GM21515 (cell line): ENCODE data around the gene PTCH2.

Experiments
- ATAC-seq: cut with Tn5 transposase; IDR thresholded peaks from one replicate; pipeline ENCODE4 v1.9.1; 2021; ENCODE audit not compliant: unreplicated experiment

PTCH2 gene, protein sequence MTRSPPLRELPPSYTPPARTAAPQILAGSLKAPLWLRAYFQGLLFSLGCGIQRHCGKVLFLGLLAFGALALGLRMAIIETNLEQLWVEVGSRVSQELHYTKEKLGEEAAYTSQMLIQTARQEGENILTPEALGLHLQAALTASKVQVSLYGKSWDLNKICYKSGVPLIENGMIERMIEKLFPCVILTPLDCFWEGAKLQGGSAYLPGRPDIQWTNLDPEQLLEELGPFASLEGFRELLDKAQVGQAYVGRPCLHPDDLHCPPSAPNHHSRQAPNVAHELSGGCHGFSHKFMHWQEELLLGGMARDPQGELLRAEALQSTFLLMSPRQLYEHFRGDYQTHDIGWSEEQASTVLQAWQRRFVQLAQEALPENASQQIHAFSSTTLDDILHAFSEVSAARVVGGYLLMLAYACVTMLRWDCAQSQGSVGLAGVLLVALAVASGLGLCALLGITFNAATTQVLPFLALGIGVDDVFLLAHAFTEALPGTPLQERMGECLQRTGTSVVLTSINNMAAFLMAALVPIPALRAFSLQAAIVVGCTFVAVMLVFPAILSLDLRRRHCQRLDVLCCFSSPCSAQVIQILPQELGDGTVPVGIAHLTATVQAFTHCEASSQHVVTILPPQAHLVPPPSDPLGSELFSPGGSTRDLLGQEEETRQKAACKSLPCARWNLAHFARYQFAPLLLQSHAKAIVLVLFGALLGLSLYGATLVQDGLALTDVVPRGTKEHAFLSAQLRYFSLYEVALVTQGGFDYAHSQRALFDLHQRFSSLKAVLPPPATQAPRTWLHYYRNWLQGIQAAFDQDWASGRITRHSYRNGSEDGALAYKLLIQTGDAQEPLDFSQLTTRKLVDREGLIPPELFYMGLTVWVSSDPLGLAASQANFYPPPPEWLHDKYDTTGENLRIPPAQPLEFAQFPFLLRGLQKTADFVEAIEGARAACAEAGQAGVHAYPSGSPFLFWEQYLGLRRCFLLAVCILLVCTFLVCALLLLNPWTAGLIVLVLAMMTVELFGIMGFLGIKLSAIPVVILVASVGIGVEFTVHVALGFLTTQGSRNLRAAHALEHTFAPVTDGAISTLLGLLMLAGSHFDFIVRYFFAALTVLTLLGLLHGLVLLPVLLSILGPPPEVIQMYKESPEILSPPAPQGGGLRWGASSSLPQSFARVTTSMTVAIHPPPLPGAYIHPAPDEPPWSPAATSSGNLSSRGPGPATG

GRCh38 chr1:44842862-44843655 lies at the start of gene PTCH2:
TSS of gene PTCH2 (minus strand) at chr1:44843253. CDS start at chr1:44842932, 321 bp downstream.
- ATAC-seq = no peak

DNA sequence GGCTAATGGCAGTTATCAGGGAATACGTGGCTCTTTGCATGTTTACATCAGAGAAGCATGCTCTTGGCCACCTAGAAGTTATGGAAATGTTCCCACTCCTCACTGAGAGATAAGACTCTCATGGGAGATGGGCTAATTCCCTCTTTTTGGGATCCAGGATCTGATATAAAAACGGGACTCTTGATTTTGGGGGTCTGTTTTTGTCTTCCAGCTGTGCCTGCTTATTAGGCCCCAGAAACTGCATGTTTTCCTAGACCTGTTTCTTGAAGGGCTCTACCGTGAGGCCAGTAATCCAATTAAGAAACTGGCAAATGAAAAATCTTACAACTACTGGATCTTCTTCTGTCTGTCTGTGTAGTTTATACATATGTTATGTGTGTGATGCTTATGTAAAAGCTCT lies 47.0 kb upstream of the PTCH2 start:
- ATAC-seq = no peak

GRCh38 chr1:44885406-44885805 lies 42.4 kb upstream of the PTCH2 start:
- no peak for ATAC-seq

DNA sequence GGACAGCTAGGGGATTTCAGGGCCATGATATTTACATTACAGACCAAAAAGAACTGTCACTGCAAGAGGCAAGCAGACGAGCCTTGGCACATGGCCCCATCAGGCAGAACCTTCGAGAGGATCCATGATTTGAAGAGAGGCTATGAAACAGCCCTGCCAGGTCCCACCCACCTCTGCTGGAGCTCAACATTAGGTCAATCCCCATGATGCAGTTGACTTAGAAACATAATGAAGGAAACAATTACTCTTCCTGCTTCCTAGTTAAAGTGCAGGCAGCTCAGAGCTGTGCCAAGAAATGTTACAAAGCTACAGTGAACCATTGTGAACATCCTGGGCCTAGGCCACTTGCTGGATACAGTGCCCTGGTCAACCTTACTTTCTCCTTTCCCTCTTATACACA lies 41.7 kb upstream of the PTCH2 start:
- no peak for ATAC-seq

DNA sequence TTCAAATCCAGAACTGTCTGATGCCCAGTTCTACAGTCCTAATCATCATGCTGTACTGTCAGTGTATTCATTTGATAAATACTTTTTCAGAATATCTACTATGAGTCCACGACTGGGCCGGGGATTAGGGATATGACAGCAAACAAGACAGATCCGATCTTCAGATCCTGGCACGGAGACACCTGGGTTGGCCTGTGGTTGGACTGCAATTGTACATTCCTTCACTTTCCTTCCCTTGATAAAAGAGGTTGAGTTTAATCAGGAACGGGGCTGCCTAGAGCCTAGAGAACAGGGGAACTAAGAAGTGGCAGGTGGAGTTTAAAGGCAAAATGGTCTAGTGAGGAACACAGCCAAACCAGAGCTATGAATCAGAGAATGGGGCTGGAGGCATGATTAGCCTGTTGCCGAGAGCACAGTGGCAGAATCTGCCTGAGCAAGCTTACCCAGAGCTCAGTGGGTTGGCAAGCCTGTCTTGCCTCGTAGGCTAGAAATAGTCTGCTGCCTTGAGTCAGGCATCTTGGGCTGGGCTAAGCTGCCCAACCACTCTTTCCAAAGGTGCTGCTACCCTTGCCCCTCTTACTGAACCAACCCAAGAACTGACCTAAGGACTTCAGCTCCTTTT lies 38.1 kb upstream of the PTCH2 start:
- no peak for ATAC-seq

GRCh38 chr1:44874155-44874554 lies 31.1 kb upstream of the PTCH2 start:
- ATAC-seq = no peak

DNA sequence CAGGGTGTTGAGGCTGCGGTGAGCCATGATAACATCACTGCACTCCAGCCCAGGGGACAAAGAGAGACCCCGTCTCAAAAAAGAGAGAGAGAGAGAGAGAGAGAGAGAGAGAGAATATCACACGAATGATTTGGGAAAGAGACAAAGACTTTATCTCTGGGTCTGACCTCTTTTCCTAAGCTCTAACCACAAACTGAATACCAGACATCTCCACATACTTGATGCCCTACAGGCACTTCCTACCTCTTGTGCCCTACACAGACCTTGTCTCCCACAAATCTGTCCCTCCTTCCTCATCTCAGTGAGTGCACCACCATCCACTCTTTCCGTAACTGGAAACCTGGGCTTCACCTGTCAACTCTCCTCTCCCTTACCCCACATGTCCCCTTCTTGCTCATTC lies 27.0 kb upstream of the PTCH2 start:
- no peak for ATAC-seq

- ATAC-seq = no peak
Measured at GRCh38 chr1:44867801-44868200, 24.7 kb upstream of the PTCH2 start.

- no peak for ATAC-seq
Measured at GRCh38 chr1:44862829-44863401, 19.9 kb upstream of the PTCH2 start.

GRCh38 chr1:44860891-44861425 lies 17.9 kb upstream of the PTCH2 start:
- ATAC-seq = no peak

- no peak for ATAC-seq
Measured at GRCh38 chr1:44860331-44860730, 17.3 kb upstream of the PTCH2 start.

DNA sequence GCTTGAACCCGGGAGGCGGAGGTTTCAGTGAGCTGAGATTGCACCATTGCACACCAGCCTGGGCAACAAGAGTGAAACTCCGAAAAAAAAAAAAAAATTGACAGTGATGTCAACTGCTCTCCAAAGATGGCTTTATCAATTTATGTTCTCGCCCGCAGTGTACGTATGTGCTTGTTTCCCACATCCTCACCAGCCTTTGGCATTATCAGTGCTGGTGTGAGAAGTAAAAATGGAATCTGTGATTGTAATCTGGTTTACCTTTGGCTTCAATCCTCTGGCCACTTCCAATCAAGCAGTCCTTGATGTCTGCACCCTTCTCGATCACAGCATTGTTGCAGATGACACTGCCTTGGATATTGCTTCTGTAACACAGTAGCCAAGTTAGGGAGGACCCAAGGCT lies 14.4 kb upstream of the PTCH2 start:
- no peak for ATAC-seq

DNA sequence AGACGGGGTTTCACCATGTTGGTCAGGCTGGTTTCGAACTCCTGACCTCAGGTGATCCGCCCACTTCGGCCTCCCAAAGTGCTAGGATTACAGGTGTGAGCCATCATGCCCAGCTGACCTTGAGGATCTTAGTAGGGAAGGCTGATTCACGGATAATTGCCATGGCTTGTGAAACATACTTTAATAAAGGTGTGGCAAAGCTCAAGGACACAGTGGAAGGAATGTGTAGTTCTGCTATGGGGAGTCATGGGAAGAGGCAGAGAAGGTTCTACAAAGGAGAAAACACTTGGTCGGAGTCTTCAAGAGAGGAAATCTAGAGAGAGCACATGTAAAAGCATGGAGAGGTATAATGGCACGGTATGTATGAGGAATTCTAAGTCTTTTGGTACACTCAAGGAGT lies 12.7 kb upstream of the PTCH2 start:
- no peak for ATAC-seq

GRCh38 chr1:44854970-44855369 lies 11.9 kb upstream of the PTCH2 start:
- ATAC-seq = no peak

GRCh38 chr1:44853201-44853600 lies 10.1 kb upstream of the PTCH2 start:
- no peak for ATAC-seq

GRCh38 chr1:44851308-44851707 lies 8.3 kb upstream of the PTCH2 start:
- no peak for ATAC-seq

- ATAC-seq = no peak
Measured at GRCh38 chr1:44849575-44850132, 6.6 kb upstream of the PTCH2 start.

GRCh38 chr1:44848456-44849181 lies 5.6 kb upstream of the PTCH2 start:
- ATAC-seq = no peak

DNA sequence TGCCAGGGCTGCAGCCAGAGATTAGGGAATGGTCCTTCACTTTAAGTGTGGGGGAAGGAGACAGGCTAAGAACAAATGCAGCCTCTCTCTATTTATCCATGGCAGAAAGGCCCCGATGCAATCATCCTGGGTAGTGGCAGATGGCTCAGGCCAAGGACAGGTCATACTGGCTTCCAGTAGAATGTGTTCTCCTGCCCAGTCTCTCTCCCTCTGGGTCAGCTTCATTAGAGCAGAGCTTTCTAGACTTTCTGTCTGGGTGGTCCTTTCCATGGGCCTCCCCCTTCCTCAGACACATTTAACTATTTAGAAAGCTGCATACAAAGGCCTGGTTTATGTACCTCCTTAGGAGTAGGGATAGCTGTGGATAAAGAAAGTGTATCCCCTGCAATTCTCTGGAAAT lies 4.8 kb upstream of the PTCH2 start:
- no peak for ATAC-seq
